Nephron (organoid): Measurements from ENCODE around the gene GATA1.

ENCODE experiments used
- H3K27ac Mint-ChIP-seq, 3 experiments: 2 replicates each; pipeline ENCODE4 v1.8.0; 2020; ENCODE audit warnings: mixed read lengths in 3 of 3, mild to moderate bottlenecking in 2 of 3, moderate library complexity in 1 of 3
- H3K27me3 Mint-ChIP-seq: 2 replicates; pipeline ENCODE4 v1.8.0; 2021; ENCODE audit warnings: low read depth, mild to moderate bottlenecking, moderate library complexity, mixed read lengths
- H3K36me3 Mint-ChIP-seq: 2 replicates; pipeline ENCODE4 v1.8.0; 2020; ENCODE audit warnings: low read depth, mixed read lengths
- H3K4me1 Mint-ChIP-seq: 2 replicates; pipeline ENCODE4 v1.8.0; 2020; ENCODE audit warnings: mixed read lengths
- H3K4me3 Mint-ChIP-seq, 3 experiments: 2 replicates each; pipeline ENCODE4 v1.8.0; 2020; ENCODE audit warnings: mild to moderate bottlenecking in 3 of 3, mixed read lengths in 3 of 3, moderate library complexity in 2 of 3
- H3K9me3 Mint-ChIP-seq: 2 replicates; pipeline ENCODE4 v1.8.0; 2020; ENCODE audit warnings: mixed read lengths
- CTCF ChIP-seq, 3 experiments: fragments of 200-600 bp; sonication (generic); IDR thresholded peaks; one replicate each; pipeline ENCODE4 v1.5.0; 2021; ENCODE audit warnings: antibody characterized with exemption in 3 of 3; ENCODE audit not compliant: unreplicated experiment in 3 of 3

The GATA1 gene

GRCh38 chrX:48785540-48786214, 713 bp upstream of the GATA1 start:
- H3K9me3 Mint-ChIP-seq: peaks cover 21% of the 10 kb centered on the region
- no peak for TF ChIP-seq CTCF (IDR thresholded peaks at IDR 0.05; ENCODE audit: unreplicated experiment in 3 of 3)
- H3K4me3 Mint-ChIP-seq: no peak overlapping the region
- H3K36me3 Mint-ChIP-seq: no peaks in the 10 kb centered on the region
- H3K4me1 Mint-ChIP-seq: no peaks in the 10 kb centered on the region
- no peak overlapping the region for H3K27ac Mint-ChIP-seq
- H3K27me3 Mint-ChIP-seq: peaks cover 4% of the 10 kb centered on the region

- Mint-ChIP-seq H3K27ac (no peak overlapping the region), H3K36me3 (no peaks in the 10 kb centered on the region), H3K4me3 (no peak overlapping the region), H3K27me3 (peaks cover 4% of the 10 kb centered on the region), H3K4me1 (no peaks in the 10 kb centered on the region), H3K9me3 (peaks cover 18% of the 10 kb centered on the region)
- no peak for TF ChIP-seq CTCF (IDR thresholded peaks at IDR 0.05; ENCODE audit: unreplicated experiment in 3 of 3)
These were observed 575 bp downstream of the GATA1 start for GRCh38 chrX:48786825-48787504.

- Mint-ChIP-seq H3K4me3 (no peak overlapping the region), H3K27ac (no peak overlapping the region), H3K4me1 (no peaks in the 10 kb centered on the region), H3K27me3 (peaks cover 4% of the 10 kb centered on the region), H3K36me3 (no peaks in the 10 kb centered on the region), H3K9me3 (peaks cover 14% of the 10 kb centered on the region)
- no peak for TF ChIP-seq CTCF (IDR thresholded peaks at IDR 0.05; ENCODE audit: unreplicated experiment in 3 of 3)
These were observed 1.4 kb downstream of the GATA1 start for GRCh38 chrX:48787505-48788443.

- no peaks in the 10 kb centered on the region for H3K36me3 Mint-ChIP-seq
- no peak for TF ChIP-seq CTCF (IDR thresholded peaks at IDR 0.05; ENCODE audit: unreplicated experiment in 3 of 3)
- no peaks in the 10 kb centered on the region for H3K4me1 Mint-ChIP-seq
- no peak overlapping the region for H3K27ac Mint-ChIP-seq
- H3K4me3 Mint-ChIP-seq: no peak overlapping the region
- peaks cover 4% of the 10 kb centered on the region for H3K27me3 Mint-ChIP-seq
- peaks cover 19% of the 10 kb centered on the region for H3K9me3 Mint-ChIP-seq
These were observed 3.2 kb downstream of the GATA1 start for GRCh38 chrX:48789366-48790220.

- no peaks in the 10 kb centered on the region for H3K36me3 Mint-ChIP-seq
- TF ChIP-seq CTCF (IDR thresholded peaks at IDR 0.05; ENCODE audit: unreplicated experiment in 3 of 3): no peak
- H3K4me1 Mint-ChIP-seq: no peaks in the 10 kb centered on the region
- peaks cover 4% of the 10 kb centered on the region for H3K27me3 Mint-ChIP-seq
- no peak overlapping the region for H3K27ac Mint-ChIP-seq
- H3K9me3 Mint-ChIP-seq: peaks cover 21% of the 10 kb centered on the region
- no peak overlapping the region for H3K4me3 Mint-ChIP-seq
These were observed 4.1 kb downstream of the GATA1 start for GRCh38 chrX:48790477-48790876.
